ENCODE results near the gene PSMC3.

GRCh38 chr11:47448566-47449427 lies 22.6 kb upstream of the PSMC3 start, which contains the start of gene RAPSN:
- TF ChIP-seq, protein P1, sequence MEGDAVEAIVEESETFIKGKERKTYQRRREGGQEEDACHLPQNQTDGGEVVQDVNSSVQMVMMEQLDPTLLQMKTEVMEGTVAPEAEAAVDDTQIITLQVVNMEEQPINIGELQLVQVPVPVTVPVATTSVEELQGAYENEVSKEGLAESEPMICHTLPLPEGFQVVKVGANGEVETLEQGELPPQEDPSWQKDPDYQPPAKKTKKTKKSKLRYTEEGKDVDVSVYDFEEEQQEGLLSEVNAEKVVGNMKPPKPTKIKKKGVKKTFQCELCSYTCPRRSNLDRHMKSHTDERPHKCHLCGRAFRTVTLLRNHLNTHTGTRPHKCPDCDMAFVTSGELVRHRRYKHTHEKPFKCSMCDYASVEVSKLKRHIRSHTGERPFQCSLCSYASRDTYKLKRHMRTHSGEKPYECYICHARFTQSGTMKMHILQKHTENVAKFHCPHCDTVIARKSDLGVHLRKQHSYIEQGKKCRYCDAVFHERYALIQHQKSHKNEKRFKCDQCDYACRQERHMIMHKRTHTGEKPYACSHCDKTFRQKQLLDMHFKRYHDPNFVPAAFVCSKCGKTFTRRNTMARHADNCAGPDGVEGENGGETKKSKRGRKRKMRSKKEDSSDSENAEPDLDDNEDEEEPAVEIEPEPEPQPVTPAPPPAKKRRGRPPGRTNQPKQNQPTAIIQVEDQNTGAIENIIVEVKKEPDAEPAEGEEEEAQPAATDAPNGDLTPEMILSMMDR (conservative IDR thresholded peaks at IDR 0.05), result no peak
- no peak for TF ChIP-seq ZFX (IDR thresholded peaks at IDR 0.05)

All from C4-2B (cell line).